Measurements from ENCODE around the gene LDHAL6B.
"Not testable (repeated sequence)": the region's sequence is repeated elsewhere in the genome, so short reads cannot be mapped to it uniquely, and the experiment has no call there.

Gene LDHAL6B

GRCh38 chr15:59206623-59207183, at the start of gene LDHAL6B:
LDHAL6B (plus strand) TSS chr15:59206843; CDS start chr15:59206941, 98 bp downstream.
- no peak for TF ChIP-seq CTCF (conservative IDR thresholded peaks at IDR 0.05; ENCODE audit: low read length)
- no peak within 1 kb of the TSS for H3K4me3 ChIP-seq (ENCODE audit: low read length)
- DNase-seq (ENCODE audit: low read depth), result no peak

GRCh38 chr15:59157396-59157795, 49.2 kb upstream of the LDHAL6B start:
- TF ChIP-seq CTCF (conservative IDR thresholded peaks at IDR 0.05; ENCODE audit: low read length), result no peak

GRCh38 chr15:59157840-59158700, 48.6 kb upstream of the LDHAL6B start:
- no peak for TF ChIP-seq CTCF (conservative IDR thresholded peaks at IDR 0.05; ENCODE audit: low read length)
- no peak overlapping the region for H3K4me3 ChIP-seq (ENCODE audit: low read length)
- peak; percentile 52 for DNase-seq (ENCODE audit: low read depth)

More at GRCh38 chr15:59157396-59157795, 49.2 kb upstream of the LDHAL6B start:
- DNase-seq (ENCODE audit: low read depth), result no peak
- no peak overlapping the region for H3K4me3 ChIP-seq (ENCODE audit: low read length)

- no peak overlapping the region for H3K4me3 ChIP-seq (ENCODE audit: low read length)
- no peak for TF ChIP-seq CTCF (conservative IDR thresholded peaks at IDR 0.05; ENCODE audit: low read length)
- no peak for DNase-seq (ENCODE audit: low read depth)
Measured at GRCh38 chr15:59158701-59159034, 48.0 kb upstream of the LDHAL6B start.

- DNase-seq (ENCODE audit: low read depth), result no peak
- H3K4me3 ChIP-seq (ENCODE audit: low read length), result no peak overlapping the region
- no peak for TF ChIP-seq CTCF (conservative IDR thresholded peaks at IDR 0.05; ENCODE audit: low read length)
Measured at GRCh38 chr15:59159210-59159609, 47.4 kb upstream of the LDHAL6B start.

GRCh38 chr15:59160880-59161593, 45.6 kb upstream of the LDHAL6B start:
- peak; percentile 45 for TF ChIP-seq CTCF (conservative IDR thresholded peaks at IDR 0.05; ENCODE audit: low read length)
- DNase-seq (ENCODE audit: low read depth), result no peak
- no peak overlapping the region for H3K4me3 ChIP-seq (ENCODE audit: low read length)

GRCh38 chr15:59162080-59162479, 44.6 kb upstream of the LDHAL6B start:
- not testable (repeated sequence) for DNase-seq (ENCODE audit: low read depth); H3K4me3 ChIP-seq (ENCODE audit: low read length)

Data from AG10803 (cell line).